ES-I3 (cell line): ENCODE measurements around the gene TRAF3IP3.

Experiments
- H3K36me3 ChIP-seq: 2 replicates; pipeline ENCODE4 v1.6.1; 2013; ENCODE audit warnings: mild to moderate bottlenecking, low read length, control low read depth, moderate library complexity; ENCODE audit not compliant: insufficient read depth
- H3K4me1 ChIP-seq: 2 replicates; pipeline ENCODE4 v1.6.1; 2013; ENCODE audit warnings: mild to moderate bottlenecking, control low read depth, low read length; ENCODE audit not compliant: insufficient read depth
- H3K9ac ChIP-seq: 2 replicates; pipeline ENCODE4 v1.6.1; 2013; ENCODE audit warnings: low read depth, mild to moderate bottlenecking, low read length, moderate library complexity
- H3K9me3 ChIP-seq: 2 replicates; pipeline ENCODE4 v1.6.1; 2013; ENCODE audit warnings: mild to moderate bottlenecking, low read length, moderate library complexity; ENCODE audit not compliant: control insufficient read depth, insufficient read depth

Gene TRAF3IP3

DNA sequence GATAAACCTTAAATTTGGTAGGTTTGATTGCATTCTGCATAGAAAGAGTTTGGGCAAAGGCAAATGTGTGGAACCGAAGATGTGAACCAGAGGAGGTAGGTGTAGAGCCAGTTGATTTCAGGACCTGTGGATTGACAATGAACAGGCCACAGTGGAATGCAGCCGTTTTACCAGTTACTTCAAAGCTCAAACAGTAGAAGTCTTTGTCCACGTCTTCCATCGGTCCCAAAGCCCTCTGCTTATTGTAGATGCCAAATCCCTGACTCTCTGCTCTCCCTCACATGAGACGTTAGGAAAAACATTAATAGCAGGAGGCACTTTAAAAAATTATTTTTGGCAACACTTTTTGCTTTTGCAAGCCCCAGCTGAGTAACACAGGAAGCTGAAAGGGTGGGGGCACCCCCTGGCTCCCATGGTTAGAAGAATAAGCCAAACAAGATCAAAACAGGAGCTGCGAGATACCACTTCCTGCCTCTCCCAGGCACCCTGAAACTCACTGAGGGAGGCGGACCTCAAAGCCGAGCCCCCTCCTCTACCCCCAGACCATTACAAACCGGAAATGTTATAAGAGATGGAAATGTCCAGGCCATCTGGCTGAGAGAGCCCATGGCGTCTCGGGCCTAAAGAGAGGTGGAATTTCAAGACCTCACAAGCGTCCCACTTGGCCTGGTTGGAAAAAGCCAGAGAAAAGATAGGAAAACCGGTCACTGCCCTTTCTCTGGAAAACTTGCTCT, 13.5 kb downstream of the TRAF3IP3 start:
- Histone ChIP-seq H3K4me1 (peaks cover 8% of the 10 kb centered on the region; the same call in 1 of the 2 replicates), H3K9ac (no peak overlapping the region), H3K9me3 (no peaks in the 10 kb centered on the region), H3K36me3 (no peaks in the 10 kb centered on the region)

DNA sequence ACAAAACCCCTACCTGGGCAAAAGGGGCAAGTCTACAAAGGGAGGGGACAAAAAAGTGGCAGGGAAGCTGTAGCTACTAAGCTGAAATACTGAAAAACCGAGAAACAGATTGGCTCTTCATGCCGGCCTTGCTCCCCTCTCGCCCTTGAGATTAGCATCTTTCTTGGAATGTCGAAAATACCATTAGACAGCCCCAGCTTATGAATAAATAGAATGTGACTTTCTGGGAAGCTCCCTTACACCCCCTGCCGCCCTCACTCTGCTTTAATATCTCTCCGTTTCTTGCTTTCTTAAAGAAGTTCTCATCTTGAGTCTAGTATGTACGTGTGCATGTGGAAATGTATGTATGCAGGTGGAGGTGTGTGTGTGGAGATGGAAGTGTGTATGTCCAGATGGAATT, 14.1 kb downstream of the TRAF3IP3 start:
- Histone ChIP-seq H3K4me1 (peaks cover 8% of the 10 kb centered on the region; the same call in 1 of the 2 replicates), H3K9me3 (no peaks in the 10 kb centered on the region), H3K9ac (no peak overlapping the region), H3K36me3 (no peaks in the 10 kb centered on the region)

DNA sequence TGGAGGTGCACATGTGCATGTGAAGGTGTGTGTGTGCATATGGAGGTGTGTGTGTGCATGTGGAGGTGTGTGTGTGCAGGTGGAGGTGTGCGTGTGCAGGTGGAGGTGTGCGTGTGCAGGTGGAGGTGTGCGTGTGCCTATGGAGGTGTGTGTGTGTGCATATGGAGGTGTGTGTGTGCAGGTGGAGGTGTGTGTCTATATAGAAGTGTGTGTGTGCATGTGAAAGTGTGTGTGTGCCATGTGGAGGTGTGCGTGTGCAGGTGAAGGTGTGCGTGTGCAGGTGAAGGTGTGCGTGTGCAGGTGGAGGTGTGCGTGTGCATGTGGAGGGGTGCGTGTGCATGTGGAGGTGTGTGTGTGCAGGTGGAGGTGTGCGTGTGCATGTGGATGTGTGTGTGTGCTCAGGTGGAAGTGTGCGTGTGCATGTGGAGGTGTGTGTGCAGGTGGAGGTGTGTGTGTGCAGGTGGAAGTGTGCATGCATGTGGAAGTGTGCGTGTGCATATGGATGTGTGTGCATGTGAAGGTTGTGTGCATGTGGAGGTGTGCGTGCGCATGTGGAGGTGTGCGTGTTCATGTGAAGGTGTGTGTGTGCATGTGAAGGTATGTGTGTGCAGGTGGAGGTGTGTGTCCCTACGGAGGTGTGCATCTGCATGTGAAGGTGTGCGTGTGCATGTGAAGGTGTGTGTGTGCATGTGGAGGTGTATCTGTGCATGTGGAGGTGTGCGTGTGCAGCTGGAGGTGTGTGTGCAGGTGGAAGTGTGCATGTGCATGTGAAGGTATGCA, 15.0 kb downstream of the TRAF3IP3 start:
- Histone ChIP-seq H3K4me1 (peaks cover 8% of the 10 kb centered on the region; the same call in 1 of the 2 replicates), H3K36me3 (no peaks in the 10 kb centered on the region), H3K9me3 (no peaks in the 10 kb centered on the region), H3K9ac (no peak overlapping the region)

DNA sequence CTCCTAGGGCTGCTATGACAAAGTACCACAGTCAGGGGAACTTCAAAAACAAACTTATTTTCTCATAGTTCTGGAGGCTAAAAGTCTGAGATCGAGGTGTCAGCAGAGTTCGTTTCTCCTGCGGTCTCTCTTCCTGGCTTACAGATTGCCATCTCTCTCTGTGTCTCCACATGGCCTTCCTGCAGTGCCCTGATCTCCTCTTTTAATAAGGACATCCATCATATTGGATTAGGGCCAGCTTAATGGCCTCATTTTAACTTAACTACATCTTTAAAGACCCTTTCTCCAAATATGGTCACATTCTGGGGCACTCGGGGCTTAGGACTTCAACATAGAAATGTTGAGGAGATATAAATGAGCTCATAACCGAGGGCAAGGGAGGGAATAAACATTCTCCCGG, 16.3 kb downstream of the TRAF3IP3 start:
- Histone ChIP-seq H3K36me3 (no peaks in the 10 kb centered on the region), H3K9ac (no peak overlapping the region), H3K4me1 (peaks cover 8% of the 10 kb centered on the region; the same call in 1 of the 2 replicates), H3K9me3 (no peaks in the 10 kb centered on the region)

DNA sequence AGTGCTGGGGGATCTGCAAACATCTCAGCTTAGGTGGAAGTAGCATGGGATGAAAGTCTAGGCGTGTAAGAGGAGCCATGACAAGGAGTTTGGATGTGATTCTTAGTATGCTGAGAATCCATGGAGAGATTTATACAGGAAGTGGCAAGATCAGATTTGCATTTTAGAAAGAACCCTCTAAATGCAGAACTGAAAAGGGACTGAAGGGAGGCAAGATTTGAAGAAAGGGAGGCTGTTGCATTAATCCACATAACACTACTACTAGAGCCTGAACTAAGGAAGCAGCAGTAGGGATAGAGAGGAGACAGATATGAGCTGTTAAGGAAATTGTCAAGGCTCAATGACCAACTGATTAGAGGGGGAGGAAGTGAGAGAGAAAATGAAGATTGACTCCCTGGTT, 18.7 kb downstream of the TRAF3IP3 start:
- Histone ChIP-seq H3K9me3 (no peaks in the 10 kb centered on the region), H3K36me3 (no peaks in the 10 kb centered on the region), H3K9ac (no peak overlapping the region), H3K4me1 (no peaks in the 10 kb centered on the region)

DNA sequence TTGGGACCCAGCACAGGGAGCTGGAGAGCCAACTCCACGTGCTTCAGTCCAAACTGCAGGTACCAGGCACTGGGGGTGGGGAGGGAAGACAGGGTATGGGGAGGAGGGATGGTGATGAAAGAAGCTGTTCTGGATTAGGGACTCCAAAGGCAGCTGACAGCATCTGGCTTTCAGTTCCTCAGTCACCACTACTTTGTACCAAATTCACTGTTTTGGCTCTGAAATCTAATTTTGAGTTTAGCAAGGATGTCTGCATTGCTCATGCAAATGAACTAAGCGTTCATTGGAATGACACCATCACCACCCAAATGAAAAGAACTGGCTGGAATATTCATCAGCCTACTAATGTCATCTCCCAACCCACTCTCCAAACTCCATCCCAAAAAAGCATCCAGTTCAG, 19.8 kb downstream of the TRAF3IP3 start:
- Histone ChIP-seq H3K9me3 (no peaks in the 10 kb centered on the region), H3K9ac (no peak overlapping the region), H3K4me1 (no peaks in the 10 kb centered on the region), H3K36me3 (no peaks in the 10 kb centered on the region)

DNA sequence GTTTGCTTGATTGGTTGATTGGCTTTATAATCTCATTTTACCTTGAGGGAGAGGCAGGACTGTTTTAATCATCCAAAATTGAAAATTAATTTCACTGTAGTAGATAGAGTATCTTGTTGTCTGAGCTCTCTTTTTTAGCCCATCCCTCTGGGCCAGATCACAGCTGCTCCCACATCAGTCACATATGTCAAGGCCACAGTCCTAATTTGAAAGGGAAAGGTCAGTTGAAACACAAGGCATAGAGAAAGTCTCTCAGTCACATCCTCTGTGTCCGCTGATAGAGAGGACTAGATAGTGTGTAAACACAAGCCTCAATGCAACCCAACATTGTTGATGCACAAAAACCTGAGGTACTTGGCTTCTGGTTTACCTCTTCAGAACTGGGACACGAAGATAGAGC, 21.7 kb downstream of the TRAF3IP3 start:
- Histone ChIP-seq H3K36me3 (no peaks in the 10 kb centered on the region), H3K9ac (no peak overlapping the region), H3K9me3 (no peaks in the 10 kb centered on the region), H3K4me1 (no peaks in the 10 kb centered on the region)

DNA sequence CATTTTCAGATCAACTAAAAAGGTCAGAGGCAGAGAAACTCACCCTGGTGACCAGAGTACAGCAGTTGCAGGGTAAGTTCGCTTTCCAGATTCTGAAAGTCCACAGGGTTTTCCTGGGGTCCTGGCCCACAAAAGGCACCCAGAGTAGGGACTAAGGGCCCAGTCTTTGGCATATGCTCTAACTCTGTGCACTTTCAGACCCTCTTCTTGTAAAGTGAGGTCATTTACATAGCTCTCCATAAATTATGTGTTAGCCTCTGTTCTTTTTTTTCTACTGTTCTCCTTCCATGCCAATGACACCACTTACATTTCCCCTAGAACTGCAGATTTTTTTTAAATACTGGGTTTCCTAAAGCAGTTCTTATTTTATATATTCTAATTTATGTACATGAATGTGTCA, 22.2 kb downstream of the TRAF3IP3 start:
- Histone ChIP-seq H3K9me3 (no peaks in the 10 kb centered on the region), H3K9ac (no peak overlapping the region), H3K4me1 (no peaks in the 10 kb centered on the region), H3K36me3 (no peaks in the 10 kb centered on the region)

DNA sequence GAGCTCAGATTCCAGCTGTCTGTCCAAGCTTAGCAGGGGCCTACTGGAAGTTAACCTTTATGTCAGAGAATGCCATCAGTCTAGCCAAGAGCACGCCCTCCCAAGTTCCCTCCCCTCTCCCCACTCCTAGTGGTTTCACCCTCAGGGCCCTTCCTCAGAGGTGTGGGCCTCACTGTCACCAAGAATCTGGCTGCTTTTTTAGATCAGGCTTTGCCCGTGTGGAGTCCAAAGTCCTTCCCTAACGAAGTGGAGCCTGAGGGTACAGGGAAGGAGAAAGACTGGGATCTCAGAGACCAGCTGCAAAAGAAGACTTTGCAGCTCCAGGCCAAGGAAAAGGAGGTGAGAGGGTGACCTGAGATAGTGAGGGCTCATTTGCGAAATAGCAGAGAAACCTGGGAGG, 24.4 kb downstream of the TRAF3IP3 start:
- Histone ChIP-seq H3K36me3 (no peaks in the 10 kb centered on the region), H3K9me3 (no peaks in the 10 kb centered on the region), H3K9ac (no peak overlapping the region), H3K4me1 (no peaks in the 10 kb centered on the region)

DNA sequence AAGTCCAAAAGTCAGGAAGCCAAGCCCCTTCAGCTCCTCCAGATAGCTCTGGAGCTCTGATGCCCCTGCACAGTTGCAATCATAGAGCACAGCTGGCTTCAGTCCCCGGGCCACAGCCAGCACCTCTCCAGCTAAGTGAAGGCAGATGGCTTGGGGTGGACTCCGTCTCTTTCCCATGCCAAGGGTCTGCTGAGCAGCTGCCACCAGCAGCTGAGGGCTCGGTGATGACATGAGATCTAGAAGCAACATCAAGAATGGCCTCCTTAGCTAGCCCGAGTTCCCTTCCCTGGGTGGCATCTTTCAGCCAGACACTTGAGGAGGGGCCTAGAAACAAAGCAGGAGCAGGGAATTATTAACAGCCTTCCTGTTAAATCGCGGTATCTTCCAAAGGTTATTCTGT, 27.5 kb downstream of the TRAF3IP3 start:
- Histone ChIP-seq H3K9ac (peak overlapping the region; percentile 92), H3K36me3 (no peaks in the 10 kb centered on the region), H3K9me3 (no peaks in the 10 kb centered on the region), H3K4me1 (no peaks in the 10 kb centered on the region)

DNA sequence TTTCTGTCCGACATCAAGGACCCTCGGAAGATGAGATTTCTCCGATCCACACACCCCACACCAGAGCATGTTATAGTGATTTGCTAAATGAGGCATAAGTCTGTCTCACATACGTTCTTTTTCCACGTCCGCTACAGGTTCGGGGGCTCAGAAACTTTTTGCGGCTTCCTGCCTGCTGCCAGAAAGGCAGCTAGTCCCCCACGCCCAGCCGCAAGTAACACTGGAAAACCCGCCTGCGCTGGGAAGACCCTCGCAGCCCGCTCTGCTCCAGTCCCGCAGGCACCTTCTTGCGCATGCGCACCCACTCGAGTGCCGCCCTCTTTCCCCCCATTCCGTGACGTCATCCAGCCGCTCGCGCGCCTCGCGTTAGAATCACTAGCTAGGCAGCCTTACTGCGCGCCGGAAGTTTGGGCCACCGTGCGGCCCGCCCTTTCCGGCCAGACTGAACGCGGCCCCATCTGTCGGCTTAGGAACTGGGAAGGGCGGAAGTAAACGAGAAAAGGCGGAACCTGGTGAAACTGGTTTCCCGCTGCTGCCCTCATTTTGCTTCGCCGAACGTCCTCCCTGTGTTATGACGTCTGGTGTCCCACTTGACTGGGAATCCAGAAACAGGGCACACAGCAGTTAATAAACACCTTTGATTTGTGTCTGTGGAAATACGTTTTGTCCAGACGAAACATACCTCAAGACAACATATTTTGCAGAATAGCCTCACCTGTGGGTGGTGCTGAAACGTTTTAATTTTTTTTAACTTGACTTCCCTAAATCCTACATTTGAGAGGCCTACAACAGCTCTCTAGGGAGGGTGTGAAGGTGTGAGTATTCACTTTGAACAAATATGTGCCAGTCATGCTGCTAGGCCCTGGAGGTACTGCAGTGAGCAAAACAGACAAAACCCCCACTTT, 28.7 kb downstream of the TRAF3IP3 start, which contains the start of gene C1orf74:
Gene C1orf74, minus strand, starts transcription at position 295 of the 905 bp plus-strand sequence. CDS start 925 bp downstream, outside the sequence.
- Histone ChIP-seq H3K36me3 (no peaks in the 10 kb centered on the region), H3K4me1 (no peaks in the 10 kb centered on the region), H3K9me3 (no peaks in the 10 kb centered on the region), H3K9ac (peak within 1 kb of the TSS; percentile 92)

DNA sequence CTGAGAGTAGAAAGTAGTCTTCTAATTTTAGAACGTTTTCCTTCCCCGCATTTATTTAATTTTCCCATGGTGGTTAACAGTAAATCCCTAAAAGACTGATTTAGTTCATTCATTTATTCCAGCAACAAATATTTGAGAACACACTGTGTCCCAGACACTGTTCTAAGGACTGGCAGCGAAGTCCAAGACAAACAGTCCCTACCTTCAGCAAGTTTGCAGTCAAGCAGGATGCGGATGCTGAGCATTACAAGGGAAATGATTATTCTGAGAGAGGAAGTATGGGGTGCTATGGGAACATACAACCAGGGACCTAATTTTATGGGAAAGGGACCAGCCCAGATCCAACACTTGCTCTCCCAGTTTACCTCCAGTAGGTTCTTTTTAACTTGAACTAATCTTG, 29.7 kb downstream of the TRAF3IP3 start:
- Histone ChIP-seq H3K4me1 (no peaks in the 10 kb centered on the region), H3K9me3 (no peaks in the 10 kb centered on the region), H3K36me3 (peaks cover 2% of the 10 kb centered on the region; the same call in 1 of the 2 replicates), H3K9ac (no peak overlapping the region)

DNA sequence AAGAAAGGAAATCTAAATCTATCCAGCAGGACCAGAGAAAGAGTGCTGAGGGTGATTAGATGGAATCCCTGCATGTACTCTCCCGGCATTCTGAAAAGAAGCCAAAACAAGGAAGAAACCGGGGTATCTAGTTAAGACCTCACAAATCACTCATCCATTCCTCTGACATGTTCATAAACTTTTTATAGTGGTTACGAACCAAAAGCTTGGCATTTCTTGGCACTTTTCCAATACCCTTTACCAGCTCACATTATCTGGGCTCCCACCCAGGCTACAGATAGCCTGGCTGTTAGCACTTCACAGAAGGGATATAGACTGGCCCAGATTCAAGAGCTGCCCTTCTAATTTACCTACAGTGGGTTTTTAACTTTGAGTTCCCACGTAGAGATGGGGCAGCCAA, 30.3 kb downstream of the TRAF3IP3 start:
- H3K4me1 ChIP-seq = no peaks in the 10 kb centered on the region
- peaks cover 3% of the 10 kb centered on the region; the same call in 1 of the 2 replicates for H3K36me3 ChIP-seq
- H3K9me3 ChIP-seq = no peaks in the 10 kb centered on the region
- H3K9ac ChIP-seq = no peak overlapping the region

DNA sequence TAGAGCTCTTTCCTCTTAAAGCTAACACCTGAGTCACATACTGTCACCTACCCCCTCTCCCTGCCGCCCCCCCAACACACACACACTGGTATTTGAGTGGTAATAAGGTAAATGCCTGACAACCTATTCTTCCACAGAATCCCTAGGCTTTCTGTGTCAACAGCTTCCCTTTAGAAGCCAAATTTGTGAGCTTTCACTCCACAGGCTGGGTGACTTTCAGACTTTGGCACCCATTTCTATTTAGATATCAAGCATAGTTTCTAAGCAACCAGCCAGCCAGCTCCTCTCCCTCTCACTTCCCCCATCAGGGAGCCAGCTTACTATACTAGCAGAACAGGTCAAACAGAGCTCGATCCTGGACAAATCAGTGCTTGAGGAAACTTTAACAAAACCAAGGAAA, 31.7 kb downstream of the TRAF3IP3 start:
- Histone ChIP-seq H3K36me3 (peaks cover 3% of the 10 kb centered on the region; the same call in 1 of the 2 replicates), H3K9ac (no peak overlapping the region), H3K9me3 (no peaks in the 10 kb centered on the region), H3K4me1 (no peaks in the 10 kb centered on the region)
